GM12878 (cell line): ENCODE data around the gene TBCD. TPM values are rescaled to one million over a fixed set of nuclear protein-coding genes. Genes with fewer than 3 reads are reported as not detected.

Source experiments
- CBFB ChIP-seq: IDR thresholded peaks from 2 replicates; pipeline ENCODE4 v1.6.1; 2016; ENCODE audit warnings: antibody characterized with exemption, low read depth
- CREM ChIP-seq: IDR thresholded peaks from 2 replicates; pipeline ENCODE4 v1.6.1; 2014; ENCODE audit warnings: antibody characterized with exemption, low read depth
- CUX1 ChIP-seq: IDR thresholded peaks from 2 replicates; pipeline ENCODE4 v1.6.1; 2012; ENCODE audit warnings: improper control_type of control experiment, low read depth, low read length; ENCODE audit not compliant: insufficient replicate concordance
- KAT2A ChIP-seq: conservative IDR thresholded peaks from 2 replicates; pipeline ENCODE4 v1.6.1; 2011; ENCODE audit warnings: low read depth, low read length; ENCODE audit not compliant: control insufficient read depth
- SUZ12 ChIP-seq: fragments of 200-600 bp; sonication (generic); IDR thresholded peaks from one replicate; pipeline ENCODE4 v1.6.1; 2018; ENCODE audit warnings: antibody characterized with exemption, mild to moderate bottlenecking; ENCODE audit not compliant: unreplicated experiment
- polyA plus RNA-seq, 11 experiments: library from polyadenylated mRNA; depleted of rRNA in 4 of 11; unstranded in 6 of 11; stranded (reverse) in 5 of 11; fragments of >200 nt; fragmentation: Nextera tagmentation in 4 of 11; fragmentation: Illumina TruSeq in 1 of 11; extraction: Ambion mirVana in 4 of 11; extraction: Trizol in 1 of 11; gene quantifications; 1 replicate in 1 of 11; 2 replicates in 10 of 11; pipeline versions ENCODE4 v1.2.1 to v1.2.3, GENCODE V29; 2011 to 2016; ENCODE audit warnings: inconsistent platforms in 2 of 11, missing spikeins in 2 of 11, low read depth in 1 of 11
- total RNA-seq, 4 experiments: library from RNA; depleted of rRNA in 3 of 4; stranded (reverse); fragments of >200 nt in 3 of 4; fragmentation: Illumina TruSeq in 1 of 4; extraction: Trizol in 1 of 4; gene quantifications; 2 replicates each; pipeline versions ENCODE4 v1.2.1 to v1.2.3, GENCODE V29; 2013 to 2021

TBCD gene
- total and polyA plus RNA-seq, 10 of the 15 experiments (the other 5 are each of a cell fraction or from before 2014, with no cell fraction given), result 10.3 to 114 (median 52.4) TPM

- TF ChIP-seq CUX1, result no peak
- no peak for TF ChIP-seq SUZ12
- TF ChIP-seq CREM, result no peak
- no peak for TF ChIP-seq KAT2A
- TF ChIP-seq CBFB, result no peak
Measured at GRCh38 chr17:82870541-82870940, 118.7 kb downstream of the TBCD start (continued).
